Measurements from ENCODE around the gene GYPA.
"Not testable (repeated sequence)": the region's sequence is repeated elsewhere in the genome, so short reads cannot be mapped to it uniquely, and the experiment has no call there.

GYPA gene

DNA sequence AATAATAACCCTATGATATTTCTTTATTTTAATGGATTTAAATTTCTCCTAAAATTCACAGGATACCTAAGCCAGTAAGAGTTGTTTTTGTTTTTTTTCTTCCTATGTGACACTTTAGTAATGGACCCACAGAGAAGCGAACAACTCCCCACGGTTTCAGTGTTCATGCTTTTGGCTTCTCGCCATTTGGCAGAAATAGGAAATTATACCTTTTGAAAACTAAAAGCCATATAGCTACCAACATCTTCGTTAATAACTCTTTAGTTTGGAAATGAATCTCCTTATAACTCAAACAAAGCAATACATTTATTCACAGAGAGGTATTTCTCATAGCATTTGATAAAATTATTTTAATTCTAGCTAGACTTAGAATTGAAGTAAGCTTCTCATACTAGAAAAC lies 527 bp downstream of the GYPA start:
- not testable (repeated sequence) for H3K4me3 Mint-ChIP-seq, H3K36me3 Mint-ChIP-seq, H3K9me3 Mint-ChIP-seq, ATAC-seq, H3K27me3 Mint-ChIP-seq, H3K4me1 Mint-ChIP-seq, H3K27ac Mint-ChIP-seq

GRCh38 chr4:144139547-144139946 lies 971 bp downstream of the GYPA start:
- not testable (repeated sequence) for ATAC-seq, H3K36me3 Mint-ChIP-seq, H3K4me3 Mint-ChIP-seq, H3K4me1 Mint-ChIP-seq, H3K27me3 Mint-ChIP-seq, H3K9me3 Mint-ChIP-seq, H3K27ac Mint-ChIP-seq

DNA sequence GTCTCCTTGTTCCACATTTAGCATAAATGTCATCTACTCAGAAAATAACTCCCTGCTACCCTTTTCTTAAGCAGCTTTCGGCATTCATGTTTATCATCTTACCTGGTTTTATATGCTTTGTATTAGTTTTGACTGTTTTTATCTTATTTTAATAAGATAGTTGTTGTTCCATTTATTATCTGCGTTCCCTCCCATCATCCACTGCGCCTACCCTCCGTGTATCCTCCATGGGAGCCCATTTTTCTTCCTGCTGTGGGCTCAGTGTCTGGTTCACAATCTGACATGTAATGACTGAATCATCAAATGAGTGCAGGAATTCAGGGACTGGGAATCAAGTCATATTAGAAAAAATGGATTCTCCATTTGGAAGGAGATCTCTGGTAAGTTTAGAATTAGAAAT lies 2.3 kb downstream of the GYPA start:
- H3K4me3 Mint-ChIP-seq, H3K27ac Mint-ChIP-seq, H3K9me3 Mint-ChIP-seq, H3K27me3 Mint-ChIP-seq, H3K4me1 Mint-ChIP-seq, ATAC-seq, H3K36me3 Mint-ChIP-seq: not testable (repeated sequence)

- not testable (repeated sequence) for H3K4me1 Mint-ChIP-seq, H3K27me3 Mint-ChIP-seq, H3K27ac Mint-ChIP-seq, H3K4me3 Mint-ChIP-seq, H3K36me3 Mint-ChIP-seq, H3K9me3 Mint-ChIP-seq
- peak; percentile 27 for ATAC-seq
Observed at GRCh38 chr4:144137137-144137931, 3.2 kb downstream of the GYPA start.

DNA sequence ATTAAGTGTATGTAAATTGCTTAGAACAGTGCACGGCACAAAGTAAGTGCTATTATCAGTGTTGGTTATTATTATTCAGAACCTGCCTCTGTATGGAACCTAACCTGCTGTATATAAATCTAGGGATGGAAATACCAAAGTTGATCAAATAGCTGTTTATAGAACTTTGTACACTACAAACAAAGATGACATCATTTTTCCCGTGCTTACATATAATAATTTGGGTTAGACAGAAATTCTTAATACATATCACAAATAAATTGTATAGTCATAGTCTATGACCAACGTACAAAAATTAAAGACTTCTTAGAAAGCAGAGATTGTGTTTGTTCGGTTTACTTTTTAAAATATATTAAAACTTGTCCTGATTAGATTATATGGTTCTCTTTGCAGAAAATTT lies 4.3 kb downstream of the GYPA start:
- H3K36me3 Mint-ChIP-seq, H3K4me1 Mint-ChIP-seq, H3K27me3 Mint-ChIP-seq, H3K9me3 Mint-ChIP-seq, ATAC-seq, H3K4me3 Mint-ChIP-seq, H3K27ac Mint-ChIP-seq: not testable (repeated sequence)

GRCh38 chr4:144130167-144130566 lies 10.4 kb downstream of the GYPA start:
- not testable (repeated sequence) for ATAC-seq, H3K4me1 Mint-ChIP-seq, H3K4me3 Mint-ChIP-seq, H3K9me3 Mint-ChIP-seq, H3K27ac Mint-ChIP-seq, H3K36me3 Mint-ChIP-seq, H3K27me3 Mint-ChIP-seq

- not testable (repeated sequence) for H3K9me3 Mint-ChIP-seq, H3K27me3 Mint-ChIP-seq, H3K27ac Mint-ChIP-seq, H3K4me3 Mint-ChIP-seq, H3K4me1 Mint-ChIP-seq, H3K36me3 Mint-ChIP-seq, ATAC-seq
Observed at GRCh38 chr4:144129336-144129875, 11.1 kb downstream of the GYPA start.

DNA sequence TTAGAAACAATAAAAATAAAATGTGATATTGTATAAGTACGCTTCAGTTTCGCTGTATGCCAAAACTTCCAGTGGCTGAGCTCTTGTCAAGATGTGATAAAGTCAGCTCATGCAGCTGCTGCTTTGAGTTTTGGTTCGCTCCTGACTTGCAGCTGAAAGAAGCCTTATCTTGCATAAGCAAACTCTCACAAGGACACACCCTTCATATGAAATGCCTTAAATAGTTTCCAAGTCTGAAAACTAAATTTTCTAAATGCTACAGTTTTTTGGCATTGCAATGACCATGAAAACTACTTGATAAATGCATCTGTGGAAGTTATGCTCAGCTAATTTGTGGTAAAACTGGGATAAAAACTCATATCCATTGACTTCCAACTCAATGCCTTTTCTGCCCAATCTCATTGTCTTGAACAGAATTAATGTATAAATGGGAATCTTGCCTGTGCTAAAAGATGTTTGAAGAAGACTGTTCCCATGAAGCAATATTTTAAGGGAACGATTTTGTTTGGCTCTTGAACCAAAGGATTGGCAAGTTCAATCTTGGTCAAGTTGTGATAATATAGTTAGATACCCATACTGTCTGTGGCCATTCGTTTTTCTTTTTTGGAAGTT lies 11.7 kb downstream of the GYPA start:
- H3K27ac Mint-ChIP-seq, H3K36me3 Mint-ChIP-seq, ATAC-seq, H3K4me1 Mint-ChIP-seq, H3K9me3 Mint-ChIP-seq, H3K27me3 Mint-ChIP-seq, H3K4me3 Mint-ChIP-seq: not testable (repeated sequence)

DNA sequence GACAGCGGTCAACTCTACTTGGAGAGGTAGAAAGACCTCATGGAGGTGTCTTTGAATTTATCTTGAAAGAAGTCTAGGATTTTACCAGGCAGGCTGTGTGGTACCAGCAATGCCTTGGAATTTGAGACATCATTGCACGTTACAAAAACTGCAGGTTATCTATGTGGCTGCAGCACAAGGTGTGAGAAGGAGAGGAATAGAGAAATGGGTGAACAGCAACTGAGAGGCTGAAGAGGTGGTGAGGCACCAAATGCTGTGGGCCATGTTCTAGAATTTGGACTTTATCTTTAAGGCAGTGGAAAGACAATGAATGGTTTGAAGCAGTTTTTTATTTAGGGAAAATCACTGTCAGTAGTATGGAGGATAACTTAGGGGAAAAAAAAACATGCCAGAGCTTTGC lies 15.4 kb downstream of the GYPA start:
- not testable (repeated sequence) for ATAC-seq, H3K9me3 Mint-ChIP-seq, H3K27me3 Mint-ChIP-seq, H3K4me1 Mint-ChIP-seq, H3K27ac Mint-ChIP-seq, H3K36me3 Mint-ChIP-seq, H3K4me3 Mint-ChIP-seq

DNA sequence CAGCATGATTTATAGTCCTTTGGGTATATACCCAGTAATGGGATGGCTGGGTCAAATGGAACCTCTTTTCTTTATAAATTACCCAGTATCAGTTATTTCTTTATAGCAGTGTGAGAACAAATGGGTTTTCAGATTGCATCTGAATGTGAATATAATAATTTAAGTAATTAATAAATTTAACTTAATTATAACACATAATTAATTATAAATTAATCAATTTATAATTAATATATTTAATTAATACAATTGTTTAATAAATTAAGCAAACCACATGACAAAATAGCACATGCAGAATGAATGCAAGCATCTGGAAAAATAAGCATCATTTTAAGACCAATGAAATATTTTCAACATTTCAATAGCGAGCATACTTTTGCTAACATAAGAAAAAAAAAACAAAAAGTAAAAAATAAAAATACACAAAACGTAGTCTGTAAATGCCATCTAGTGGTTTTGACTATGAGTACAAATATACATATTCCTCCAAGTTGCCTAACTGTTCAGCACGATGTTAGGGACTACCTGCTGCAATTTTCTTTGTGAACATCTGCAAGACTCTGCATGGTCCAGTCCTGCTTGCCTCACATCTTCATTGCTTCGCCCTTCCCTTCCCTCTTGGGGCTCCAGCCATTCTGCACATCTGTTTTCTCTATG lies 16.4 kb downstream of the GYPA start:
- not testable (repeated sequence) for H3K9me3 Mint-ChIP-seq, ATAC-seq, H3K27me3 Mint-ChIP-seq, H3K4me3 Mint-ChIP-seq, H3K27ac Mint-ChIP-seq, H3K36me3 Mint-ChIP-seq, H3K4me1 Mint-ChIP-seq

DNA sequence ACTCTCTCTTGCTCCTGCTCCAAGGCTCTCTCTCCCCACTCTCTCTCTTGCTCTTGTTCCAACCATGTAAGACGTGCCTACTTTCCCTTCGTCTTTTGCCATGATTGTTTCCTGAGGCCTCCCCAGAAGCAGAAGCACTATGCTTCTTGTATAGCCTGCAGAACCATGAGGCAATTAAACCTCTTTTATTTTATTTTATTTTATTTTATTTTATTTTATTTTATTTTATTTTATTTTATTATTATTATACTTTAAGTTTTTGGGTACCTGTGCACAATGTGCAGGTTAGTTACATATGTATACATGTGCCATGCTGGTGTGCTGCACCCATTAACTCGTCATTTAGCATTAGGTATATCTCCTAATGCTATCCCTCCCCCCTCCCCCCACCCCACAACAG lies 17.2 kb downstream of the GYPA start:
- H3K36me3 Mint-ChIP-seq, ATAC-seq, H3K27me3 Mint-ChIP-seq, H3K4me1 Mint-ChIP-seq, H3K27ac Mint-ChIP-seq, H3K4me3 Mint-ChIP-seq, H3K9me3 Mint-ChIP-seq: not testable (repeated sequence)

GRCh38 chr4:144119752-144120151 lies 20.8 kb downstream of the GYPA start:
- not testable (repeated sequence) for H3K36me3 Mint-ChIP-seq, ATAC-seq, H3K27ac Mint-ChIP-seq

DNA sequence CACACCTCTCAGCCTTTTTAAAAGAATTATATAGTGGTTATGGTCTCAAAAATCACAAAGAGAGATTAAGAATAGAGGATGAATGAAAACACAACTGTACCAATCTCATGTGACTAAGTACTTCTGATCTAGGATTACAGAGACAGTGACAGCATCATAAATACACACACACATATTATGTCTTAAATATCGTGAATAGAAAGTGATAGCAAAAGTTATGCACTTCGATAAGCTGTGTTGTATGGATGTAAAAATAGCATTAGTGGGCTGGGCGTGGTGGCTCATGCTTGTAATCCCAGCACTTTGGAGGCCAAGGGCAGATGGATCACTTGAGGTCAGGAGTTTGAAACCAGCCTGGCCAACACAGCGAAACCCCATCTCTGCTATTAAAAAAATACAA lies 25.0 kb downstream of the GYPA start:
- Mint-ChIP-seq H3K4me1 (no peaks in the 10 kb centered on the region), H3K36me3 (no peaks in the 10 kb centered on the region), H3K27me3 (no peaks in the 10 kb centered on the region), H3K27ac (no peak overlapping the region), H3K4me3 (no peak overlapping the region), H3K9me3 (no peaks in the 10 kb centered on the region)
- no peak for ATAC-seq

More at GRCh38 chr4:144119752-144120151, 20.8 kb downstream of the GYPA start:
- H3K4me3 Mint-ChIP-seq, H3K4me1 Mint-ChIP-seq, H3K27me3 Mint-ChIP-seq, H3K9me3 Mint-ChIP-seq: not testable (repeated sequence)

DNA sequence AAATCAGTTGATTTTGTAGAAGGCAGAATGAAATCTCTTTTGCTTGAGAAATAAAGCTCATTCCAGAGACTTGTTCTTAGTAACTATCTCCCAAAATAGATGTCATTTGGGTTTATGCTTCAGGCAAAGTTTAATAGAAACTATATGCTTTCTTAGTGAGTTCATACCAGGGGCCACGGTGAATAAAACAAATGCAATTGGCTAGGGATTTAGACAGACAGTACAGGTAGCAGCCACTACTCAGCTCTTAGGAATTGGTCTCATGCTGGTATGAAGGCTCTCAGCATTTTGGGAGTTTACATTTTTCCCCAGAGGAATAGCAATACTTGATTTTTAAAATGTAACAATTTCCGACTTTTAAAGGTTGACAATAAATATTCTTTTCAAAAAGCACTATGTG lies 27.0 kb downstream of the GYPA start:
- no peak overlapping the region for H3K4me3 Mint-ChIP-seq
- H3K27ac Mint-ChIP-seq = no peak overlapping the region
- no peaks in the 10 kb centered on the region for H3K27me3 Mint-ChIP-seq
- no peak for ATAC-seq
- H3K36me3 Mint-ChIP-seq = no peaks in the 10 kb centered on the region
- H3K4me1 Mint-ChIP-seq = no peaks in the 10 kb centered on the region
- H3K9me3 Mint-ChIP-seq = no peaks in the 10 kb centered on the region

GRCh38 chr4:144104509-144105130 lies 35.9 kb downstream of the GYPA start:
- Mint-ChIP-seq H3K4me3 (no peak overlapping the region), H3K27ac (no peak overlapping the region), H3K36me3 (no peaks in the 10 kb centered on the region), H3K4me1 (no peaks in the 10 kb centered on the region), H3K9me3 (no peaks in the 10 kb centered on the region), H3K27me3 (no peaks in the 10 kb centered on the region)
- ATAC-seq = no peak

DNA sequence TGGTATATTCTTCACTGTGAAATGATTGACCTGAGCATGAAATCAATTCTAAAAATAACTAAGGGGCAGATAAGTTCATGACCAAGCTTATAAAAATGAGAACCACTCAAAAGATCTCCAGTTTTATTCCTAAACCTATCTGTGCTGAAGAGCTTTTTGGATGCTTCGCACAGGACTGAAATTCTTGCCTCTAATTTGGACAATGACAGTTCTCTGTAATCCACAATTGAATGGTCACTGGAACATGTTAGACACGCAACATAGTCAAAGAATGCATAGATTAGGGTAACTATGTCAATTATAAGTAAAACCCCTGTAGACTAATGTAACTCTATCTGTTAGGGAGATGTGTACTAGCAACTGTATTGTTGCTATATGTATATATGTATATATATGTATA lies 42.7 kb downstream of the GYPA start:
- not testable (repeated sequence) for H3K27ac Mint-ChIP-seq, H3K4me1 Mint-ChIP-seq, H3K4me3 Mint-ChIP-seq, H3K27me3 Mint-ChIP-seq, ATAC-seq, H3K9me3 Mint-ChIP-seq, H3K36me3 Mint-ChIP-seq

All from stimulated activated memory B cell treated with anti-CD40 and anti-IgM and Interleukin-4, amounts not matched to agents 10 μg/mL and 1 μg/mL and 100 μg/mL, for 72 hours (primary cell).